K562 (cell line): ENCODE data around the gene BACE1-AS. TPM values are rescaled to one million over a fixed set of nuclear protein-coding genes. Genes with fewer than 3 reads are reported as not detected.

ENCODE experiments used
- ATAC-seq: fragments of 200-7000 bp; cut with Tn5 transposase; 3 replicates; pipeline ENCODE4 v1.9.1; 2020; ENCODE audit warnings: moderate library complexity
- BruUV-seq: library from RNA; stranded (reverse); fragments of 400-500 nt; replicated peaks from 2 replicates; lab custom pipeline; 2021; lab: Mats Ljungman, UMichigan
- CTCF ChIA-PET: fragments of 300-600 bp; formaldehyde crosslinking; extraction: SDS; loops from one replicate; lab custom pipeline; 2021; ENCODE audit warnings: low intra/inter-chr PET ratio; lab: Yijun Ruan, JAX
- POLR2A ChIA-PET: fragments of 300-600, 350-650 bp; sonication (Branson Sonifier 250); formaldehyde crosslinking; extraction: SDS; loops from one replicate; lab custom pipeline; 2021; ENCODE audit warnings: antibody characterized with exemption, inconsistent platforms; lab: Yijun Ruan, JAX
- DNase-seq, 4 experiments: peaks; one replicate each; pipeline versions ENCODE4 v3.0.0 to v3.0.0-alpha.2; 2011 to 2018; ENCODE audit warnings: low spot score in 3 of 4, mixed read lengths in 3 of 4; ENCODE audit errors: extremely low read depth in 1 of 4
- FAIRE-seq: peaks from 2 replicates; lab custom pipeline; 2011; peaks lifted over from hg19 to GRCh38; lab: Jason Lieb, UNC
- H2AFZ ChIP-seq: 2 replicates; pipeline ENCODE4 v1.6.0; 2011; ENCODE audit warnings: low read depth, low read length, control low read depth, inconsistent platforms
- H3K27ac ChIP-seq: fragments of 200-600 bp; 3 replicates; pipeline ENCODE4 v1.8.0; 2011; ENCODE audit warnings: low read depth, mild to moderate bottlenecking, control low read depth, inconsistent platforms, low read length, moderate library complexity, mixed read lengths; ENCODE audit errors: extremely low read depth
- H3K27me3 ChIP-seq, 2 experiments: fragments of 300-600 bp in 1 of 2; 2 replicates in 1 of 2; 3 replicates in 1 of 2; pipeline versions ENCODE4 v1.6.0 to v1.8.0; 2011; ENCODE audit warnings: inconsistent platforms in 2 of 2, low read length in 2 of 2, mild to moderate bottlenecking in 1 of 2, mixed read lengths in 1 of 2, moderate library complexity in 1 of 2; ENCODE audit not compliant: control insufficient read depth in 2 of 2, insufficient read depth in 2 of 2
- H3K36me3 ChIP-seq: fragments of 300-600 bp; 3 replicates; pipeline ENCODE4 v1.8.0; 2011; ENCODE audit warnings: mild to moderate bottlenecking, low read length, inconsistent platforms; ENCODE audit not compliant: control insufficient read depth, insufficient read depth
- H3K4me1 ChIP-seq, 2 experiments: fragments of 200-600 bp in 1 of 2; replicated peaks in 1 of 2; 2 replicates in 1 of 2; 3 replicates in 1 of 2; pipeline versions ENCODE4 v1.5.1 to v1.8.0; 2011; ENCODE audit warnings: inconsistent platforms in 2 of 2, low read length in 2 of 2, mild to moderate bottlenecking in 1 of 2, mixed read lengths in 1 of 2, moderate library complexity in 1 of 2; ENCODE audit not compliant: control insufficient read depth in 2 of 2, insufficient read depth in 2 of 2
- H3K4me2 ChIP-seq: 2 replicates; pipeline ENCODE4 v1.6.1; 2011; ENCODE audit warnings: low read length, control low read depth, inconsistent platforms, mixed read lengths; ENCODE audit not compliant: insufficient read depth
- H3K4me3 ChIP-seq: fragments of 200-600 bp; sonication (generic), shearing (Covaris generic); 2 replicates; pipeline ENCODE4 v1.5.1; 2016; ENCODE audit warnings: control low read depth, inconsistent platforms
- H3K79me2 ChIP-seq: fragments of 200-600 bp; 3 replicates; pipeline ENCODE4 v1.8.0; 2011; ENCODE audit warnings: low read length, inconsistent platforms; ENCODE audit not compliant: control insufficient read depth, insufficient read depth
- H3K9ac ChIP-seq, 2 experiments: 2 replicates each; pipeline versions ENCODE4 v1.6.0 to v1.6.1; 2011; ENCODE audit warnings: low read depth in 2 of 2, low read length in 2 of 2, control low read depth in 1 of 2, inconsistent platforms in 1 of 2, mild to moderate bottlenecking in 1 of 2, mixed read lengths in 1 of 2; ENCODE audit not compliant: insufficient read depth in 1 of 2
- H3K9me1 ChIP-seq: one replicate; pipeline ENCODE4 v1.6.0; 2011; ENCODE audit warnings: inconsistent platforms, mild to moderate bottlenecking, low read length, moderate library complexity; ENCODE audit not compliant: control insufficient read depth, insufficient read depth
- H3K9me3 ChIP-seq: replicated peaks from 2 replicates; pipeline ENCODE4 v1.5.1; 2011; ENCODE audit warnings: low read depth, low read length, inconsistent platforms; ENCODE audit not compliant: control insufficient read depth, insufficient read depth
- H4K20me1 ChIP-seq: replicated peaks from 2 replicates; pipeline ENCODE4 v1.6.1; 2011; ENCODE audit warnings: low read length, inconsistent platforms, mixed read lengths; ENCODE audit not compliant: control insufficient read depth, insufficient read depth
- ATF3 ChIP-seq, 2 experiments: fragments of 450-650 bp in 1 of 2; sonication (generic) in 1 of 2; formaldehyde crosslinking in 1 of 2; IDR thresholded peaks in 1 of 2; conservative IDR thresholded peaks in 1 of 2; 2 replicates each; pipeline versions ENCODE4 v1.6.1 to v1.8.1; 2016 to 2023; ENCODE audit warnings: mild to moderate bottlenecking in 2 of 2, moderate library complexity in 2 of 2, inconsistent platforms in 1 of 2, missing genetic modification reagents in 1 of 2
- CHD4 ChIP-seq: fragments of 200-600 bp; sonication (generic); IDR thresholded peaks from 3 replicates; pipeline ENCODE4 v1.6.1; 2012; ENCODE audit warnings: low read depth, mild to moderate bottlenecking, mixed read lengths, low read length, inconsistent platforms; ENCODE audit not compliant: insufficient read depth, insufficient replicate concordance, poor library complexity, severe bottlenecking
- HDAC6 ChIP-seq: IDR thresholded peaks from 2 replicates; pipeline ENCODE4 v1.6.1; 2012; ENCODE audit warnings: low read depth, mild to moderate bottlenecking, control low read depth, inconsistent platforms, low read length, moderate library complexity
- ILF3 ChIP-seq: fragments of 450-650 bp; IDR thresholded peaks from 2 replicates; pipeline ENCODE4 v1.6.1; 2018; ENCODE audit warnings: antibody characterized with exemption, mild to moderate bottlenecking, moderate library complexity, borderline replicate concordance
- IRF1 ChIP-seq: sonication (generic); formaldehyde crosslinking; IDR thresholded peaks from 2 replicates; pipeline ENCODE4 v1.8.0; 2022; ENCODE audit warnings: missing genetic modification reagents, mild to moderate bottlenecking, borderline replicate concordance
- MEF2A ChIP-seq: IDR thresholded peaks from 2 replicates; pipeline ENCODE4 v1.6.1; 2011; ENCODE audit warnings: low read depth, mild to moderate bottlenecking, low read length, moderate library complexity; ENCODE audit not compliant: control insufficient read depth
- POLR2H ChIP-seq: IDR thresholded peaks from 2 replicates; pipeline ENCODE4 v1.6.1; 2016; ENCODE audit warnings: missing genetic modification characterization, low read depth, mild to moderate bottlenecking, control low read depth, missing compliant biosample characterization, moderate library complexity
- RHOXF2B ChIP-seq: fragments of 250-450 bp; sonication (Bioruptor Pico); conservative IDR thresholded peaks from 2 replicates; pipeline ENCODE4 v1.5.1; 2021
- SREBF1 ChIP-seq: fragments of 150-350 bp; IDR thresholded peaks from 2 replicates; pipeline ENCODE4 v1.6.1; 2014; ENCODE audit warnings: antibody characterized with exemption, low read depth, low read length, borderline replicate concordance
- WHSC1 ChIP-seq: IDR thresholded peaks from one replicate; pipeline ENCODE4 v1.6.1; 2012; ENCODE audit warnings: low read length, control low read depth, inconsistent platforms
- ZFX ChIP-seq: sonication (generic); formaldehyde crosslinking; IDR thresholded peaks from 2 replicates; pipeline ENCODE4 v1.8.0; 2022; ENCODE audit warnings: mild to moderate bottlenecking, missing genetic modification reagents, moderate library complexity
- ZNF165 ChIP-seq: fragments of 250-450 bp; sonication (Bioruptor Pico); IDR thresholded peaks from 2 replicates; pipeline ENCODE4 v1.4.0; 2020; ENCODE audit warnings: borderline replicate concordance
- ZNF717 ChIP-seq: fragments of 250-450 bp; sonication (Bioruptor Pico); IDR thresholded peaks from 2 replicates; pipeline ENCODE4 v1.5.0; 2021
- WGBS: fragments of 100-300 bp; shearing (Covaris generic); methylation state at CpG from one replicate; pipeline ENCODE4 v1.1.6; 2016; ENCODE audit warnings: low coverage, mixed read lengths; ENCODE audit not compliant: insufficient coverage; ENCODE audit errors: missing lambda C conversion rate; 5-methylcytosine and 5-hydroxymethylcytosine counted together
- in situ Hi-C: fragments of 300-500 bp; cut with MboI; formaldehyde crosslinking; loops from 4 replicates; pipeline ENCODE4 v1.15.0; 2018; ENCODE audit warnings: inconsistent platforms, mixed read lengths
- intact Hi-C: fragments of 100-400 bp; cut with micrococcal nuclease; formaldehyde crosslinking; loops from 2 replicates; pipeline ENCODE4 v1.14.2; 2022
- polyA plus RNA-seq, 8 experiments: library from polyadenylated mRNA; depleted of rRNA in 4 of 8; stranded (reverse) in 5 of 8; unstranded in 3 of 8; fragments of >200 nt; fragmentation: Nextera tagmentation in 2 of 8; fragmentation: Illumina TruSeq in 1 of 8; extraction: Ambion mirVana in 2 of 8; extraction: Trizol in 1 of 8; gene quantifications; 2 replicates each; pipeline versions ENCODE4 v1.2.1 to v1.2.3, GENCODE V29; 2011 to 2014; ENCODE audit warnings: inconsistent platforms in 1 of 8, missing spikeins in 1 of 8
- total RNA-seq, 7 experiments: library from RNA; depleted of rRNA in 6 of 7; stranded (reverse); fragments of >200 nt in 6 of 7; fragmentation: Illumina TruSeq in 2 of 7; extraction: Trizol in 2 of 7; gene quantifications; 2 replicates each; pipeline versions ENCODE4 v1.2.1 to v1.2.3, GENCODE V29; 2011 to 2021; ENCODE audit warnings: low replicate concordance in 1 of 7
- TF ChIP-seq, protein P1 (sequence below), 2 experiments: IDR thresholded peaks; 2 replicates each; pipeline ENCODE4 v1.6.1; 2011; ENCODE audit warnings: borderline replicate concordance in 1 of 2, control low read depth in 1 of 2, low read depth in 1 of 2, low read length in 1 of 2, mild to moderate bottlenecking in 1 of 2, mixed read lengths in 1 of 2, moderate library complexity in 1 of 2; ENCODE audit not compliant: insufficient read depth in 1 of 2, insufficient read length in 1 of 2, poor library complexity in 1 of 2, severe bottlenecking in 1 of 2; ENCODE audit errors: extremely low read depth in 1 of 2

BACE1-AS gene
- total and polyA plus RNA-seq, 9 of the 15 experiments (the other 6 are each of a cell fraction or from before 2014, with no cell fraction given), result 2.2 to 8.2 (median 3.8) TPM

GRCh38 chr11:117292616-117293015 is 1.5 kb downstream of the BACE1-AS start:
- intact Hi-C loops, result no loop called here
- ATAC-seq (no peak), FAIRE-seq (no peak), DNase-seq (no peak)
- no TSS peak for BruUV-seq
- WGBS, result 65% methylated on average over 2 of the region's 2 CpGs
- no peak overlapping the region for H3K9ac ChIP-seq
- no peak overlapping the region for H3K4me2 ChIP-seq
- CTCF ChIA-PET, result no interaction called here
- in situ Hi-C loops, result no loop called here
- TF ChIP-seq ZNF717 (CRISPR knock-in tag) (no peak), ZNF165 (CRISPR knock-in tag) (no peak), POLR2H (no peak), ILF3 (no peak), CHD4 (no peak), RHOXF2B (CRISPR knock-in tag) (no peak), WHSC1 (no peak), IRF1 (CRISPR knock-in tag) (no peak), MEF2A (no peak), ZFX (CRISPR knock-in tag) (no peak), HDAC6 (no peak), ATF3 (IDR thresholded peaks at IDR 0.05) (no peak), ATF3 (CRISPR knock-in tag; conservative IDR thresholded peaks at IDR 0.05) (no peak), SREBF1 (no peak)
- TF ChIP-seq, protein P1, sequence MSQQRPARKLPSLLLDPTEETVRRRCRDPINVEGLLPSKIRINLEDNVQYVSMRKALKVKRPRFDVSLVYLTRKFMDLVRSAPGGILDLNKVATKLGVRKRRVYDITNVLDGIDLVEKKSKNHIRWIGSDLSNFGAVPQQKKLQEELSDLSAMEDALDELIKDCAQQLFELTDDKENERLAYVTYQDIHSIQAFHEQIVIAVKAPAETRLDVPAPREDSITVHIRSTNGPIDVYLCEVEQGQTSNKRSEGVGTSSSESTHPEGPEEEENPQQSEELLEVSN (IDR thresholded peaks at IDR 0.05; ENCODE audit: borderline replicate concordance in 1 of 2, extremely low read depth in 1 of 2, insufficient read depth in 1 of 2, insufficient read length in 1 of 2, low read depth in 1 of 2, low read length in 1 of 2, poor library complexity in 1 of 2, severe bottlenecking in 1 of 2), result no peak
- H3K9me3 ChIP-seq, result no peaks in the 10 kb centered on the region
- no peak overlapping the region for H3K27ac ChIP-seq
- H3K9me1 ChIP-seq, result no peaks in the 10 kb centered on the region
- POLR2A ChIA-PET, result no interaction called here
- no peaks in the 10 kb centered on the region; the same call in 1 of the 2 replicates for H4K20me1 ChIP-seq
- no peaks in the 10 kb centered on the region for H3K79me2 ChIP-seq
- no peak overlapping the region for H3K4me3 ChIP-seq
- peaks cover 7% of the 10 kb centered on the region; the same call in 1 of the 3 replicates for H3K36me3 ChIP-seq
- H3K27me3 ChIP-seq, result no peaks in the 10 kb centered on the region
- H3K4me1 ChIP-seq, result no peaks in the 10 kb centered on the region
- no peak overlapping the region for H2AFZ ChIP-seq
